Activated T-helper 9 cell treated with anti-CD3 and anti-CD28 coated beads, Interleukin-2, amount 50 U/mL, for 16 hours (primary cell): ENCODE data around the gene ERICH6.
"Not testable (repeated sequence)": the region's sequence is repeated elsewhere in the genome, so short reads cannot be mapped to it uniquely, and the experiment has no call there.

Experiments used
- DNase-seq: peaks from one replicate; pipeline ENCODE4 v3.0.0-alpha.2; 2020; ENCODE audit warnings: low read depth

Gene ERICH6

DNA sequence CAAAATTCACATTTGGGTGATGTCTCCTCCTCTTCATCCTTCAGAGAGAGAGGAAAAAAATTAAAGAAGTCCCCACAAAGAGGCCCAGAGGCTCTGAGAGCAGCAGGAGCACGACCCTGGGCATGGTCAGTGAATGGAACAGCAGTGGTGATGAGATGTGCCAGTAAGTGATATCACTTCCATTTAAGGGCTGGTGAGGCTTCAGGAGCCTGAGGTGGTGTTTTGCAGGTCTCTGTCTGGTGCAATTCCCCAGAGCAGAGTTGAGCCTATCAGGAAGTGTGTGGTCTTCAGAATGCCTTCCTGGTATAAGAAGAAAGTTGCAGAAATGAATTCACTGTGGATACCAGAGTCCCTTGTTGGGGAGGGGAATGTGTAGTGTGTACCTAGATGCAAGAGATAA lies 21.4 kb downstream of the ERICH6 start:
- DNase-seq = no peak

GRCh38 chr3:150681057-150681456 lies 22.7 kb downstream of the ERICH6 start:
- no peak for DNase-seq

DNA sequence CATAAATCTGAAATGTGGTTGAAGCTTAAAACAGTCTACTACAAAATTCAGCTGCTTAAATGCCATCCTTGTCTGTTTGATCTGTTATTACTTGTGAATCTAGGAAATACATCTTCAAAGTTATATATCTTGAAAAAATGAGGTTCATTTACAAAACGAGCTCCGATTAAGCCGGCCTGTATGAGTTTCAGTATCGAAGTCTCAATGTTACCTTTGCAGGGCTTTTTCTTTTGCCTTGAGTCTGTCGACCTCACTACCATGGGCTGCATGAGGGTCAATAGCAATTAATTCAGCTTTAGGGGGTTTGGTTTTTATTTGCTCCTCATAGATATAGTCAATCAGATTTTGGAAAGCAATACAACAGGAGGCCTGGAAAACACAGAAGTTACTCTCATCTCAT lies 23.2 kb downstream of the ERICH6 start:
- no peak for DNase-seq

- DNase-seq = no peak
Observed at GRCh38 chr3:150675587-150675986, 28.1 kb downstream of the ERICH6 start.

DNA sequence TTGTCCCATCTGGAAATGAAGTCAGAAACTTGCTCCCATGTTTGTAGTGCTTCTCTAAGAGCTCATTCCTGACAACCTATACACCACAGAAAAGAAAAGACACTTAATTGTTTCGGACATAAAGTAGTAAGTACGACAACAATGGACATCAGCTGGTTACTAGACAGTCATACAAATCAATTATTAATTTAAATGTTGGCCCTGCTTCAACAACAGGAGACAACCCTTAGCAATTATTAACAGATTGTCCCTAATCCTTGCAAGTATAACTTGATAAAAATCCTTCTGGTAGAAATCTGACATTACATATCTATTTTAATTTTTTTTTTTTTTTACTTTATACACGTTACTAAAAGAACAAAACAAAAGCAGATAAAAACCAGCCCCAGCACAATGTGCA lies 29.8 kb downstream of the ERICH6 start:
- DNase-seq = no peak

- no peak for DNase-seq
Observed at GRCh38 chr3:150666167-150666566, 37.6 kb downstream of the ERICH6 start.

DNA sequence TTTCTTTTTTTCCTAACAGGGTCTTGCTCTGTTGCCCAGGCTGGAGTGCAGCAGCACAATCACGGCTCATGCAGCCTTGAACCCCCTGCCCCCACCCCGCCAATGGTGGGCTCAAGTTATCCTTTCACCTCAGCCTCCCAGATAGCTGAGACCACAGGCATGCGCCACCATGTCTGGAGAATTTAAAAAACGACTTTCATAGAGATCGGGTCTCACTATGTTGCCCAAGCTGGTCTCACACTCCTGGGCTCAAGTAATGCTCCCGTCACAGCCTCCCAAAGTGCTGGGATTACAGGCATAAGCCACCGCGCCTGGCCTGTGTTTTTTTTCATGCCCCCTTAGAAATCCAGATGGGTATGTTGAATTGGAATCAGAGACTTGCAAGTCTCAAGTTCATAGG lies 40.3 kb downstream of the ERICH6 start:
- DNase-seq = no peak

- no peak for DNase-seq
Observed at GRCh38 chr3:150662410-150663200, 41.1 kb downstream of the ERICH6 start.

DNA sequence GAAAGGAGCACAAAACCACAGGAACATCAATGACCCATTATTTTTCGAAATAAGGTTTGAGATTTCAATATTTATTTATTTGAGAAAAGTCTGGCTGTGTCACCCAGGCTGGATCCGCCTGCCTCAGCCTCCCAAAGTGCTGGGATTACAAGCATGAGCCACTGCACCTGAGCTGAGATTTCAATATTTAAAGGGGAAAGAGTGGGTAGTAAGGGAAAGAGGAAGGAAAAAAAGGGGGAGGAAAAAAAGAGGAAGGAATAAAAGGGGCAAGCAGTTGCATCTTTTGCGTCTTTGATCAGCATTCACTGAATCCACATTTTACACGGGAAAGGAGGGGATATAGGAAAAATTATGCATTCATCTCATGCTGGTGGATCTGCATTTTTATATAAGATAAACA lies 47.4 kb downstream of the ERICH6 start:
- DNase-seq = no peak

- DNase-seq = no peak
Observed at GRCh38 chr3:150653110-150653561, 50.6 kb downstream of the ERICH6 start.

DNA sequence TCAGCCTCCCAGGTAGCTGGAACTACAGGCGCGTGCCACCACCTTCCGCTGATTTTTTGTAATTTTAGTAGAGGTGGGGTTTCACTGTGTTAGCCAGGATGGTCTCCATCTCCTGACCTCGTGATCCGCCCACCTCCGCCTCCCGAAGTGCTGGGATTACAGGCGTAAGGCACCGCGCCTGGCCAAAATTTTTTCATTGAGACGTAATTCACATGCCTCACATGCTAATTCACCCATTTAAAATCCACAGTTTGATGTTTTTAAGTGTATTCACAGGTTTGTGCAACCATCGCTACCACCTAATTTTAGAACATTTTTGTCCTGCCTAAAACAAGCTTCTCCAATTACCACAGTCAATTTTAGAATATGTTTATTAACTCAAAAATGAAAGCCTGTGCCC lies 63.5 kb downstream of the ERICH6 start:
- DNase-seq = no peak

GRCh38 chr3:150639262-150639661 lies 64.5 kb downstream of the ERICH6 start:
- DNase-seq = no peak

DNA sequence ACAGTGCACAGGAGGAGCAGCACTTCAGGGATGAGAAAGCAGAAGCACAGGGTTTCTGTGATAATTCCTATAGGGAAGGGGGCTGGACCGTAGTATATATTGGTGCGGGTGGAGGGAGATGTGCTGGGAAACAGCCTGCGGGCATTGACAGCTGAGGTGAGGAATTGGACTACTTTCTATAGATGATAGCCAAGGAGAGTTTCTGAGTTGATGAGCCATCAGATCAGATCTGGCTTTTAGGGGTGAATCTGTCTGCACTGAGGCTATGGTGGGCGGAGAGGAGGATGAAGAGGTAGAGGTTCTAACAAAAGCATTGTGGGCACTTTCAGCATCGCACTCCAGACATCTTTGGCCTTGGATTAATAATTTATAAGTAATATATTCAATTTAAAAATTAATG lies 67.5 kb downstream of the ERICH6 start:
- no peak for DNase-seq

GRCh38 chr3:150635526-150635925 lies 68.2 kb downstream of the ERICH6 start:
- no peak for DNase-seq

GRCh38 chr3:150635076-150635475 lies 68.6 kb downstream of the ERICH6 start:
- DNase-seq = no peak

GRCh38 chr3:150631515-150632221 lies 72.1 kb downstream of the ERICH6 start:
- no peak for DNase-seq

- no peak for DNase-seq
Observed at GRCh38 chr3:150627557-150627956, 76.2 kb downstream of the ERICH6 start.

GRCh38 chr3:150626148-150626930 lies 77.4 kb downstream of the ERICH6 start:
- DNase-seq = no peak

- no peak for DNase-seq
Observed at GRCh38 chr3:150623945-150624344, 79.8 kb downstream of the ERICH6 start.

- DNase-seq = not testable (repeated sequence)
Observed at GRCh38 chr3:150622955-150623354, 80.8 kb downstream of the ERICH6 start.

DNA sequence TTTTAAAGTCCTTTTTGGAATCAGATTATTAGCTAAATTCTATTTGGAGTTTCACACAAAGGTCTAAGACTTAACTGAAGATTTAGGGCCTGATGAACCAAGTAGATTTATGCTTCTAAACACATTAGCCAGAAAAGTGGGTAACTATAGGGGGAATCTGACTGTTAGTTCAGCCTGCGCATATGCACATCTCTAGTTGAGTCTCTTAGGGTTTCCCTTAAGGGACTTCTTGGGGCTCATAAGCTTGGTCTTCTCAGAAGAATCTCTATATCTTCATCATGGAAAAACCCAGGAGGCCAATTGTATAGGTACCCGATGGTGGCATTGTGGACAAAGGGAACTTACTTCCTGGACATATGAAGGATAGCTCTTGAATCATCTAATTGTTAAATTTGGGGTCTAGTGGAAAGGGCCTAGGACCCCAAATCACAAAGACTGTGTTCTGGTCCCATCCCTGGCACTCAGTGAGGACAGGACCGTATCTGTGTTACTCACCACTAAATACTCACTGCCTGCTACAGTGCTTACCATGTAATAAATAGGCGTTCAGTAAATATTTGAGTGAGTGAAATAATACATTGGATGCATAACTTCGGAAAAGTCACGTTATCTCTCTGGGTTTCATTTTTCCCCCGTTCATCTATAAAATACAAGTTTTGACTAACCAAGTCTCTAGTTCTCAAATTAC lies 83.6 kb downstream of the ERICH6 start:
- DNase-seq = no peak
